ENCODE results near the gene LCN12.

Gene LCN12

GRCh38 chr9:136921718-136922117 is 30.4 kb upstream of the LCN12 start:
- peak overlapping the region; percentile 69 for H3K27ac Mint-ChIP-seq
- H3K36me3 Mint-ChIP-seq: peaks cover 95% of the 10 kb centered on the region
- H3K4me3 Mint-ChIP-seq: no peak overlapping the region
- H3K4me1 Mint-ChIP-seq: peaks cover 12% of the 10 kb centered on the region
- no peaks in the 10 kb centered on the region for H3K9me3 Mint-ChIP-seq
- no peak for DNase-seq (ENCODE audit: low spot score in 2 of 2)
- no peak for ATAC-seq

GRCh38 chr9:136922540-136922939 is 29.5 kb upstream of the LCN12 start:
- H3K27ac Mint-ChIP-seq: peak overlapping the region; percentile 79
- ATAC-seq: no peak

GRCh38 chr9:136923881-136924280 is 28.2 kb upstream of the LCN12 start:
- H3K27ac Mint-ChIP-seq: no peak overlapping the region
- ATAC-seq (no peak), DNase-seq (ENCODE audit: low spot score in 2 of 2) (no peak)
- H3K4me3 Mint-ChIP-seq: no peak overlapping the region
- peaks cover 10% of the 10 kb centered on the region for H3K4me1 Mint-ChIP-seq
- peaks cover 92% of the 10 kb centered on the region for H3K36me3 Mint-ChIP-seq
- H3K9me3 Mint-ChIP-seq: no peaks in the 10 kb centered on the region

More at GRCh38 chr9:136922540-136922939, 29.5 kb upstream of the LCN12 start:
- no peak for DNase-seq (ENCODE audit: low spot score in 2 of 2)
- Mint-ChIP-seq H3K4me1 (peaks cover 5% of the 10 kb centered on the region), H3K36me3 (peaks cover 94% of the 10 kb centered on the region), H3K4me3 (no peak overlapping the region), H3K9me3 (no peaks in the 10 kb centered on the region)

GRCh38 chr9:136925414-136926153 is 26.5 kb upstream of the LCN12 start:
- no peak for ATAC-seq
- H3K4me1 Mint-ChIP-seq: peaks cover 12% of the 10 kb centered on the region
- no peaks in the 10 kb centered on the region for H3K9me3 Mint-ChIP-seq
- H3K36me3 Mint-ChIP-seq: peaks cover 90% of the 10 kb centered on the region
- DNase-seq (ENCODE audit: low spot score in 2 of 2): no peak
- H3K4me3 Mint-ChIP-seq: no peak overlapping the region
- peak overlapping the region; percentile 82 for H3K27ac Mint-ChIP-seq

GRCh38 chr9:136926154-136926704 is 25.8 kb upstream of the LCN12 start:
- DNase-seq (ENCODE audit: low spot score in 2 of 2): no peak
- Mint-ChIP-seq H3K27ac (peak overlapping the region; percentile 82), H3K36me3 (peaks cover 90% of the 10 kb centered on the region), H3K4me1 (peaks cover 12% of the 10 kb centered on the region), H3K4me3 (no peak overlapping the region), H3K9me3 (no peaks in the 10 kb centered on the region)
- peak; percentile 19 for ATAC-seq

GRCh38 chr9:136926749-136927148 is 25.3 kb upstream of the LCN12 start:
- peaks cover 95% of the 10 kb centered on the region for H3K36me3 Mint-ChIP-seq
- DNase-seq (ENCODE audit: low spot score in 2 of 2) (no peak), ATAC-seq (no peak)

GRCh38 chr9:136927343-136928271 is 24.5 kb upstream of the LCN12 start:
- Mint-ChIP-seq H3K36me3 (peaks cover 95% of the 10 kb centered on the region), H3K9me3 (no peaks in the 10 kb centered on the region), H3K4me1 (peaks cover 21% of the 10 kb centered on the region), H3K4me3 (no peak overlapping the region), H3K27ac (peak overlapping the region; percentile 82)
- no peak for DNase-seq (ENCODE audit: low spot score in 2 of 2)
- ATAC-seq: no peak

More at GRCh38 chr9:136926749-136927148, 25.3 kb upstream of the LCN12 start:
- H3K4me1 Mint-ChIP-seq: peaks cover 14% of the 10 kb centered on the region
- H3K4me3 Mint-ChIP-seq: no peak overlapping the region
- peak overlapping the region; percentile 82 for H3K27ac Mint-ChIP-seq
- no peaks in the 10 kb centered on the region for H3K9me3 Mint-ChIP-seq

- no peak overlapping the region for H3K4me3 Mint-ChIP-seq
- peak overlapping the region; percentile 82 for H3K27ac Mint-ChIP-seq
Observed at GRCh38 chr9:136928591-136928990, 23.5 kb upstream of the LCN12 start.

GRCh38 chr9:136930014-136930413 is 22.1 kb upstream of the LCN12 start:
- H3K4me3 Mint-ChIP-seq: no peak overlapping the region
- peak overlapping the region; percentile 77 for H3K27ac Mint-ChIP-seq
- no peaks in the 10 kb centered on the region for H3K9me3 Mint-ChIP-seq
- ATAC-seq (no peak), DNase-seq (ENCODE audit: low spot score in 2 of 2) (no peak)
- H3K4me1 Mint-ChIP-seq: peaks cover 29% of the 10 kb centered on the region
- peaks cover 85% of the 10 kb centered on the region for H3K36me3 Mint-ChIP-seq

More at GRCh38 chr9:136928591-136928990, 23.5 kb upstream of the LCN12 start:
- H3K36me3 Mint-ChIP-seq: peaks cover 93% of the 10 kb centered on the region
- ATAC-seq: peak; percentile 36
- no peaks in the 10 kb centered on the region for H3K9me3 Mint-ChIP-seq
- no peak for DNase-seq (ENCODE audit: low spot score in 2 of 2)
- peaks cover 29% of the 10 kb centered on the region for H3K4me1 Mint-ChIP-seq

GRCh38 chr9:136931611-136932130 is 20.4 kb upstream of the LCN12 start:
- H3K4me3 Mint-ChIP-seq: no peak overlapping the region
- no peaks in the 10 kb centered on the region for H3K9me3 Mint-ChIP-seq
- H3K4me1 Mint-ChIP-seq: peaks cover 29% of the 10 kb centered on the region
- H3K27ac Mint-ChIP-seq: peak overlapping the region; percentile 77
- ATAC-seq: peak; percentile 41
- DNase-seq (ENCODE audit: low spot score in 2 of 2): no peak
- H3K36me3 Mint-ChIP-seq: peaks cover 68% of the 10 kb centered on the region

GRCh38 chr9:136934277-136934676 is 17.8 kb upstream of the LCN12 start:
- Mint-ChIP-seq H3K9me3 (no peaks in the 10 kb centered on the region), H3K4me3 (no peak overlapping the region), H3K36me3 (peaks cover 53% of the 10 kb centered on the region), H3K27ac (no peak overlapping the region), H3K4me1 (peaks cover 19% of the 10 kb centered on the region)
- no peak for ATAC-seq
- DNase-seq (ENCODE audit: low spot score in 2 of 2): no peak

- no peak for ATAC-seq
- DNase-seq (ENCODE audit: low spot score in 2 of 2): no peak
- Mint-ChIP-seq H3K4me3 (no peak overlapping the region), H3K27ac (no peak overlapping the region), H3K36me3 (peaks cover 55% of the 10 kb centered on the region), H3K4me1 (peaks cover 21% of the 10 kb centered on the region), H3K9me3 (no peaks in the 10 kb centered on the region)
Observed at GRCh38 chr9:136935651-136936050, 16.4 kb upstream of the LCN12 start.

- ATAC-seq (no peak), DNase-seq (ENCODE audit: low spot score in 2 of 2) (no peak)
- Mint-ChIP-seq H3K9me3 (no peaks in the 10 kb centered on the region), H3K4me1 (peaks cover 20% of the 10 kb centered on the region), H3K27ac (no peak overlapping the region), H3K36me3 (peaks cover 55% of the 10 kb centered on the region), H3K4me3 (no peak overlapping the region)
Observed at GRCh38 chr9:136936645-136937170, 15.4 kb upstream of the LCN12 start.

GRCh38 chr9:136937186-136938001 is 14.7 kb upstream of the LCN12 start:
- H3K4me3 Mint-ChIP-seq: no peak overlapping the region
- no peak overlapping the region for H3K27ac Mint-ChIP-seq
- ATAC-seq: no peak
- no peaks in the 10 kb centered on the region for H3K9me3 Mint-ChIP-seq
- H3K36me3 Mint-ChIP-seq: peaks cover 55% of the 10 kb centered on the region
- no peak for DNase-seq (ENCODE audit: low spot score in 2 of 2)
- H3K4me1 Mint-ChIP-seq: peaks cover 20% of the 10 kb centered on the region

Measured in stimulated activated effector memory CD8-positive, alpha-beta T cell treated with anti-CD3 and anti-CD28 coated beads, Interleukin-12 subunit alpha, Interleukin-12 subunit beta, amount 100 ng/mL, for 72 hours (primary cell).